ENCODE data around the gene LRP1B. TPM values are rescaled to one million over a fixed set of nuclear protein-coding genes. Genes with fewer than 3 reads are reported as not detected.
A peak's percentile ranks its signal among the peaks of the same experiment; 100 is the strongest.

The LRP1B gene
- total RNA-seq, 6 experiments from 2014 or later = 0.06 to 1.7 (median 0.15) TPM; not detected in 1

GRCh38 chr2:140593132-140593531, 1537.7 kb downstream of the LRP1B start:
- TF ChIP-seq CTCF (IDR thresholded peaks at IDR 0.05) (no peak), POLR2A (IDR thresholded peaks at IDR 0.05) (no peak)

GRCh38 chr2:140589696-140590095, 1541.1 kb downstream of the LRP1B start:
- Histone ChIP-seq H3K4me1 (no peaks in the 10 kb centered on the region), H3K4me3 (no peak overlapping the region), H3K27me3 (no peaks in the 10 kb centered on the region), H3K9me3 (no peaks in the 10 kb centered on the region), H3K27ac (no peak overlapping the region), H3K36me3 (no peaks in the 10 kb centered on the region)
- TF ChIP-seq POLR2A (IDR thresholded peaks at IDR 0.05) = no peak
- intact Hi-C loops (cut with DNase I) = no loop called here
- ATAC-seq (no peak), DNase-seq (no peak)

More at GRCh38 chr2:140593132-140593531, 1537.7 kb downstream of the LRP1B start:
- no peaks in the 10 kb centered on the region for H3K9me3 ChIP-seq
- H3K4me1 ChIP-seq = no peaks in the 10 kb centered on the region
- no peak for ATAC-seq
- H3K27ac ChIP-seq = no peak overlapping the region
- intact Hi-C loops (cut with DNase I) = no loop called here
- DNase-seq = no peak
- no peaks in the 10 kb centered on the region for H3K36me3 ChIP-seq
- no peaks in the 10 kb centered on the region for H3K27me3 ChIP-seq
- 29% methylated on average over 1 of the region's 1 CpG for WGBS (ENCODE audit: insufficient coverage, low coverage, low lambda C conversion rate, missing lambda C conversion rate)
- H3K4me3 ChIP-seq = no peak overlapping the region

- DNase-seq = no peak
- no peak for ATAC-seq
- no peaks in the 10 kb centered on the region for H3K36me3 ChIP-seq
- 75% methylated on average over 1 of the region's 1 CpG for WGBS (ENCODE audit: insufficient coverage, low coverage, low lambda C conversion rate, missing lambda C conversion rate)
- no peaks in the 10 kb centered on the region for H3K4me1 ChIP-seq
- TF ChIP-seq CTCF (IDR thresholded peaks at IDR 0.05) (no peak), POLR2A (IDR thresholded peaks at IDR 0.05) (no peak)
- H3K27ac ChIP-seq = no peak overlapping the region
- H3K27me3 ChIP-seq = no peaks in the 10 kb centered on the region
- intact Hi-C loops (cut with DNase I) = no loop called here
- no peaks in the 10 kb centered on the region for H3K9me3 ChIP-seq
- H3K4me3 ChIP-seq = no peak overlapping the region
Measured at GRCh38 chr2:140589273-140589672, 1541.5 kb downstream of the LRP1B start.

- no peaks in the 10 kb centered on the region for H3K27me3 ChIP-seq
- peak in 3 of 4 donors; percentile 40 to 55 (median 52) for TF ChIP-seq CTCF (IDR thresholded peaks at IDR 0.05)
- no peak for TF ChIP-seq POLR2A (IDR thresholded peaks at IDR 0.05)
- H3K4me1 ChIP-seq = no peaks in the 10 kb centered on the region
- H3K27ac ChIP-seq = no peak overlapping the region
- H3K9me3 ChIP-seq = no peaks in the 10 kb centered on the region
- 46% methylated on average over 2 of the region's 2 CpGs for WGBS (ENCODE audit: insufficient coverage, low coverage, low lambda C conversion rate, missing lambda C conversion rate)
- intact Hi-C loops (cut with DNase I) = no loop called here
- no peak overlapping the region for H3K4me3 ChIP-seq
- DNase-seq (peak in 1 of 3 donors; percentile 31), ATAC-seq (peak; percentile 86 to 95 (median 92))
- no peaks in the 10 kb centered on the region for H3K36me3 ChIP-seq
Measured at GRCh38 chr2:140586379-140586778, 1544.4 kb downstream of the LRP1B start.

GRCh38 chr2:140585016-140585415, 1545.8 kb downstream of the LRP1B start:
- intact Hi-C loops (cut with DNase I) = no loop called here
- WGBS (ENCODE audit: insufficient coverage, low coverage, low lambda C conversion rate, missing lambda C conversion rate) = 17% methylated on average over 2 of the region's 2 CpGs
- no peak for DNase-seq

More at GRCh38 chr2:140585016-140585415, 1545.8 kb downstream of the LRP1B start:
- H3K27ac ChIP-seq = no peak overlapping the region
- no peaks in the 10 kb centered on the region for H3K9me3 ChIP-seq
- no peak overlapping the region for H3K4me3 ChIP-seq
- TF ChIP-seq POLR2A (IDR thresholded peaks at IDR 0.05) (no peak), CTCF (IDR thresholded peaks at IDR 0.05) (no peak)
- ATAC-seq = no peak
- H3K4me1 ChIP-seq = peaks cover 0 to 4% (median 0%) of the 10 kb centered on the region in 4 donors
- H3K27me3 ChIP-seq = no peaks in the 10 kb centered on the region
- H3K36me3 ChIP-seq = no peaks in the 10 kb centered on the region

Measured in right lobe of liver (tissue), 6 donors.